Measurements from ENCODE around the gene SIKE1.
"Not testable (repeated sequence)": the region's sequence is repeated elsewhere in the genome, so short reads cannot be mapped to it uniquely, and the experiment has no call there.

Gene SIKE1

DNA sequence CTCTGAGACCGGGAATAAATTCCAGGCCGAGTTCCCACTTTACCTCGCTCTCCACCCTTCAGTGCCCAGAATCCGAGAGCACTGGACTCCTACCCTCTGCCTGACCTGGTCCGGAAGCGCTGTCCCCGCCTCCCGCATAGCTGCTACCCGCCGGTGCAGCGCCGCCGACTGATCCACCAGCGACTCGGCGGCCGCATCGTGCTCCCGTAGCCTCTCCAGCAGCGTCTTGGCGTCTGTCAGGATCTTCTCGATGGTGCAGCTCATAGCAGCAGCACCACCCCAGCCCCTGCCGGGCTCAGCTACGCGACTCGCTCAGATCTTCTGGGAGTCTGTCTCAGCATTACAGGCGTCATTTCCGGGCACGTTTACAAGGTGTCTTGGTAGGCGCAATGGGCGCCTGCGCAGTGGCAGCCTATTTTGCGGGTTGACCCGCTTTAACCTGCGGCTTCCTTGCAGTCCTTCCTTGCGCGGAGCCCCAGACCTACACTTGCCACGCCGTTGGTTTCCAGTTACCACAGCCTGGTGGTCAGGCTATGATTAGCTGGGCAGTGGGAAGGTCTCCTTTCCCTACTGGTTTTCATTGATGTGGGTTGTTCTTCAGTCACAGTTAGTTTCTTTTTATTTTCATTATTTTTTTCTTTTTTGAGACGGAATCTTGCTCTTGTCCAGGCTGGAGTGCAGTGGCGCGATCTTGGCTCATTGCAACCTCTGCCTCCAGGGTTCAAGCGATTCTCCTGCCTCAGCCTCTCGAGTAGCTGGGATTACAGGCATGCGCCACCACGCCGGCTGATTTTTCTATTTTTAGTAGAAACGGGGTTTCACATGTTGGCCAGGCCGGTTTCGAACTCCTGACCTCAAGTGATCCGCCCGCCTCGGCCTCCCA is at the start of gene SIKE1:
SIKE1 (minus strand) TSS at position 342 of the 883 bp plus-strand sequence; CDS start at position 264, 78 bp downstream.
- DNase-seq: peak; percentile 91

DNA sequence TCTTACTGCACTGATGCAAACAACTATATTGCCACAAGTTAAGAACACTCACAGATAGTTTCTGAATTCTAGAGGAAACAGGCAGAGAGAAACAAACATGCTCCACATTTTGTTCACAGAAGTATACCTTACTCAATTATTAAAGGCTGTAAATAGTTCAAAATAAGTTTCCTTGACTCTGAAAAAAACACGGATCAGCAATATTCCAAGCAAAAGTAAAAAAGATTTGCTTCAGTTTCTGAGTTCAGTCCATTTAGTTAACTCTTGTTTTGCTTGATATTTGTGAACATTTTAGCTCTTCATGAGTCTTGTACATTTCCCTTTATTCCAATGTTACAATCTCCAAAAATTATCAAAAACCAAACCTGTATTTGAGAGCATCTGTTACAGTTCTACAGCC is 49.6 kb upstream of the SIKE1 start:
- not testable (repeated sequence) for DNase-seq

DNA sequence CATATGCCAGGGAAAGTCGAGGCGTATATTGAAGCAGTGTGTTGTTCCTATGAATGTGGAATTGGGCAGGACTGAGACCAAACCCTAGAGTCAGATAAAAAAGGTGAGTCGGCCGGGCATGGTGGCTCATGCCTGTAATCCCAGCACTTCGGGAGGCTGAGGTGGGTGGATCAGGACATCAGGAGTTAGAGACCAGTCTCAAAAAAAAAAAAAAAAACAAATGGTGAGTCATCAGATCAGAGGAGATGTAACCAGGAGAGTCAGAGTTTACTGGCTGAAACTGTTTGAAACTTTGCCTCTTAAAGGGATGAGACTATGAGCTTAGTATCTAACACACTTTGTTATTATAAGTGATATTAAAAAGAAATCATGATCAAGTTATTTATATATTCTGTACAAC is 47.8 kb upstream of the SIKE1 start:
- DNase-seq: no peak

DNA sequence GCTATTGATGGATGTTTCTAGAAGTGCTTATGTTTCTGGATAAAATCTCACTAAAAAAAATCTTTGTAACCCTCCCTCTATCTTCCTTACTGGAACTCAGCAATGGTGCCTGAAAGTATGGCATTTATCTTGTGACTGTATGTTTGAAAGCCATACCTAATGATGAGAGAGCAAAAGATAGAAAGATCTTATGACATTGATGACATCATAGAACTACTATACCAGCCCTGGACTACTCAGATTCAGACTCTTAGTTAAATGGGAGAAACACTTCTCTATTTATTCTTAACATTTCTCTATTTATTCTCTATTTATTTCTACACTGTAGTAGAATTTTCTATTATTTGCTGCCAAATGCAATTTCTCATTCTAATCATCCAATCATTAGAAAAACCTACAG is 41.5 kb upstream of the SIKE1 start:
- DNase-seq: no peak

DNA sequence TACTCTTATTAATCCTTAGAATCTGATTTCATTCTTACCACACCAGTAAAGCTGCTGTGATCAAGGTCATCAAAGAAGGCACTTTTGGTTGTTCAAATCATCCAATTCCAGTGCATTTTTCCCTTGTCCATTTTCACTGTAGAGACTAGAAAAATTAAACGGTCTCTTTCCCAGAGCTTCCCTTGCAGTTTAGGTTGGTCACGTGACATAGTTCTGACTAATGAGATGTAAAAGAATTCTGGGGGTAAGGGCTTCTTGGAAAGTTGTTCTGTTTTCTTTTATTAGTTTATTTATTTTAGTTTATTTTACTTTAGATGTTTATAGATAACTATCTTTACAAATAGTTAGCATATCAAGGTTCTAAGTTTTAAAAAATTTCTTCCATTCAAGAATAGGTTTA is 39.9 kb upstream of the SIKE1 start:
- DNase-seq: no peak

DNA sequence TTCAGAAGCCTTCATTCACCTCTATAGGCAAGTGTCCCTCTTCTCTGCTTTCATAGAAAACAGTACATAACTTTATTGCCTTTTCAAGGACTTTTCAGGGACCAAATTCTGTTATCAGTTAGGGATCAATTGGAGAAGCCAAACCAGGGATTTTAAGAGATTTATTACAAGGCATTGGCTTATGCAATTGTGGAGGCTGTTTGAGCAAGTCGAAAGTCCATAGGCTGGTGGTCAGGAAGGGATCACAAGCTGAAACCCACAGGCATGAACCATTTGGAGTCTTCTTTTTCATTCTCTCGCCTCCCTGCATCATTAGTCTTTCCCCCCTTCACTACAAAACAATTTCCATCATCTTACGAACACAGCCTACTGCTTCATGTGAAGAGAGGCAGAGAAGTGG is 39.4 kb upstream of the SIKE1 start:
- no peak for DNase-seq

DNA sequence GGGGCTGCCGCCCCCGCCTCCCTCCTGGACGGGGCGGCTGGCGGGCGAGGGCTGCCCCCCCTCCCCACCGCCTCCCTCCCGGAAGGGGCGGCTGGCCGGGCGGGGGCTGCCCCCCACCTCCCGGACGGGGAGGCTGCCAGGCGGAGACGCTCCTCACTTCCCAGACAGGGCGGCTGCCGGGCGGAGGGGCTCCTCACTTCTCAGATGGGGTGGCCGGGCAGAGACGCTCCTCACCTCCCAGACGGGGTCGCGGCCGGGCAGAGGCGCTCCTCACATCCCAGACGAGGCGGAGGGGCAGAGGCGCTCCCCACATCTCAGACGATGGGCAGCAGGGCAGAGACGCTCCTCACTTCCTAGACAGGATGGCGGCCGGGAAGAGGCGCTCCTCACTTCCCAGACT is 24.0 kb upstream of the SIKE1 start:
- DNase-seq: not testable (repeated sequence)

DNA sequence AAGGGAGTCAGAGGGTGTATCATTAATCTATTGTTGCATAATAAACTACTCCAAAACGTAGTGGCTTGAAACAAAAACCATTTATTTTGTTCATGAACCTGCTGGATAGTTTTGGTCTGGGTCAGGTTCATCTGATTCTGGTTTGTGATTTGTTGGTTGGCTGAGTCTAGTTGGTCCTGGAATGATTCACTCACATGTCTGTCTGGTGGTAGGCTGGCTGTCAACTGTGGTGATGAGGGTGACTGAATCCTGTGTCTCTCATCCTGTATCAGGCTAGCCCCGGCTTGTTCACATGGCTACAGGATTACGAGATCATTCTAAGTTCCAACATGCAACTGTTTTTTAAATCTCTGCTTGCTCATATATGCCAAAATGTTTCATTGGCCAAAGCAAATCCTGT is 22.5 kb upstream of the SIKE1 start:
- DNase-seq: no peak

DNA sequence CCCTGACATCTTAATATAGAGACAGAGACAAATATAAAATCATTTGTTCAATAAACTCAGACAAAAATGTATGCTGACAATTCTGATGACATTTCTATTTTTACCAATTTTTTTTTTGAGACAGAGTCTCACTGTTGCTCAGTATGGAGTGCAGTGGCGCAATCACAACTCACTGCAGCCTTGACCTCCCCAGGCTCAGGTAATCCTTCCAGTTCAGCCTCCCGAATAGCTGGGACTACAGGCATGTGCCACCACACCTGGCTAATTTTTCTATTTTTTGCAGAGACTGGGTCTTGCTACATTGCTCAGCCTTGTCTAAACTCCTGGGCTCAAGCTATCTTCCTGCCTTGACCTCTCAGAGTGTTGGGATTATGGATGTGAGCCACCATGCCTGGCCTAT is 13.6 kb upstream of the SIKE1 start:
- DNase-seq: no peak

DNA sequence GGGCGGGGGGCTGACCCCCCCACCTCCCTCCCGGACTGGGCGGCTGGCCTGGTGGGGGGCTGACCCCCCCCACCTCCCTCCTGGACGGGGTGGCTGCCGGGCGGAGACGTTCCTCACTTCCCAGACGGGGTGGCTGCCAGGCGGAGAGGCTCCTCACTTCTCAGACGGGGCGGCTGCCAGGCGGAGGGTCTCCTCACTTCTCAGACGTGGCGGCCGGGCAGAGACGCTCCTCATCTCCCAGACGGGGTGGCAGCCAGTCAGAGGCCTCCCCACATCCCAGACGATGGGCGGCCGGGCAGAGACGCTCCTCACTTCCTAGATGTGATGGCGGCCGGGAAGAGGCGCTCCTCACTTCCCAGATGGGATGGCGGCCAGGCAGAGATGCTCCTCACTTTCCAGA is 10.1 kb upstream of the SIKE1 start:
- DNase-seq: not testable (repeated sequence)

DNA sequence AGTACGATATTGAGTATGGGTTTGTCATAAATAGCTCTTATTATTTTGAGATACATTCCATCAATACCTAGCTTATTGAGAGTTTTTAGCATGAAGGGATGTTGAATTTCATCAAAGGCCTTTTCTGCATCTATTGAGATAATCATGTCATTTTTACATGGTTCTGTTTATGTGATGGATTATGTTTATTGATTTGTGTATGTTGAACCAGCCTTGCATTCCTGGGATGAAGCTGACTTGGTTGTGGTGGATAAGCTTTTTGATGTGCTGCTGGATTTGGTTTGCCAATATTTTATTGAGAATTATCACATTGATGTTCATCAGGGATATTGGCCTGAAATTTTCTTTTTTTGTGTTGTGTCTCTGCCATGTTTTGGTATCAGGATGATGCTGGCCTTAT is 6.0 kb upstream of the SIKE1 start:
- DNase-seq: not testable (repeated sequence)

DNA sequence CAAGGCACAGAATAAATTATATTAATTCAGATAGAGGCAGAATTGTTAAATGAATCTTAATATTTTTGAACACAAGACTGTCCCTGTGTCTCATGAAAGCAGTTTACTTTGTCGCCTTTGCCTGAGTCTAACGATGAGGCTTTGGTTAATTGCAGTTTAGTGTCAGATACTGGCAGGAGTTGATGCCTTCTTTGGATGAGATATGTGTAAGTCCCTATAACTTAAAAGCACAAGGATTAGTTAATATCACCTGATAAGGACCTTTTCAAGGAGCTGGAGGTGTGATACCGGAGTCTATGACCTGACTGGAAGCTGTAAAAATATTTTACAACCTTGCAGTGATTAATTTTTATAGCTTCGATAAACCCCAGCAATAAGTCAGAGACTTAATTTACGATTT is 2.0 kb upstream of the SIKE1 start:
- no peak for DNase-seq

DNA sequence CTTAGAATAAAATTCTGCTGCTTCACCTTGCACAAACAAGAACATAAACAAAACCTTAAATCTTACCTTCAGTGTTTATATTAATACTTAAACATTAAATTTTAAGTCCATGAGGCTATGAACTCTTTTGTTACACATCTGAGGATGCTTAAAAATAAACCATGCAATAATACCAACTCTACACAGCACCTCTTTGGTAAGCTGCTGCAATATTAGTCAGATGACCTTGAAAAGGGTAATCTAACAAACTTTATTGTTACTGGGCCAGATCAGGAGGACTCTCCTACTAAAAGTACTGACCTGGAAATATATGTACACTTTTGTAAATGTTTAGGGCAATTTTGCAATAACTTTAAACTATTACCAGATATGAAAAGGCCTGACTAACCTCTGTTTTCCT is 763 bp downstream of the SIKE1 start:
- DNase-seq: no peak

DNA sequence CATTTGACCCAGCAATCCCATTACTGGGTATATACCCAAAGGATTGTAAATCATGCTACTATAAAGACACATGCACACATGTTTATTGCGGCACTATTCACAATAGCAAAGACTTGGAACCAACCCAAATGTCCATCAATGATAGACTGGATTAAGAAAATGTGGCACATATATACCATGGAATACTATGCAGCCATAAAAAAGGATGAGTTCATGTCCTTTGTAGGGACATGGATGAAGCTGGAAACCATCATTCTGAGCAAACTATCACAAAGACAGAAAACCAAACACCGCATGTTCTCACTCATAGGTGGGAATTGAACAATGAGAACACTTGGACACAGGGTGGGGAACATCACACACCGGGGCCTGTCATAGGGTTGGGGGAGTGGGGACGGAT is 3.8 kb downstream of the SIKE1 start:
- not testable (repeated sequence) for DNase-seq

DNA sequence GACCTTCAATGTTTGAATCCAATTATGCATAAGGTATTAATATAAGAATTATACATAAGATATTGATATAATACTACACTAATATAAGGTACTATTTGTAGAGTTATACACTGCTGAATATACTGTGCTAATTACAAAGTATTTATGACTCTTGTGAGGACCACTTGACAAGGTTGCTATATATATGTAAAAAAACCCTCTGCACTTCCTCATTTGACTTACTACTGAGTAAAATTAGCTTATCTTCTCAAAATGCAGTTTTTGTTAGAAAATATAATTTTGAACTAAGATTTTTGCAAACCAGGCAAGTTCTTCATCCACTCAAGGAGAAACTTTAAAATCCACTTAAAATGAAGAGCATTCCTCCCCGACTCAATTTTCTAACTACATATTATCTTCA is 8.5 kb downstream of the SIKE1 start:
- DNase-seq: no peak

DNA sequence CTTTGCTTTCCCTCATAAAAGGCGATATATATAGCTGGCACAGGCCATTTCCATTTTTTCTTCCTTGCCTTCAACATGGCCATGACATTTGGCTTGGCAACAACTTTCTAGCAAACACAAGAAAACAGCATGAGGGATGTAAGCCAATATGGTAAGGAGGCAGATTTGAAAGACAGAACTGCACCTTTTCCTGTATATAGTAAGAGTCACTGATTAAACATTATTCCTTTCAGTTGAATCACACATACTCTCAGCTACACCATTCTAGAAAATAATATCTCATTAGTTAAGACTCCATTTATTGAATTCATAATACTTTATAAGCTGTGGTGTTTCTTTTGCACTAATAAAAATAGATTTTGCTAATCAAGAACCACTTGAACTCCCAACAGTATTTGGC is 9.5 kb downstream of the SIKE1 start:
- no peak for DNase-seq

DNA sequence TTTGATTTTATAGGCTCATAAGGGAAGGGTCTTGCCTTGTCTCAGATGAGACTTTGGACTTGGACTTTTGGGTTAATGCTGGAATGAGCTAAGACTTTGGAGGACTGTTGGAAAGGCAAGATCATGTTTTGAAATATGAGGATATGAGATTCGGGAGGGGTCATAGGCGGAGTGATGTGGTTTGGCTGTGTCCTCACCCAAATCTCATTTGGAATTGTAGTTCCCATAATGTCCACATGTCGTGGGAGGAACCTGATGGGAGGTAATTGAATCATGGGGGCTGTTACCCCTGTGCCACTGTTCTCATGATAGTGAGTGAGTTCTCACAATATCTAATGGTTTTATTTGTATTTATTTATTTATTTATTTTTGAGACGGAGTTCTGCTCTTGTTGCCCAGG is 15.8 kb downstream of the SIKE1 start:
- DNase-seq: no peak

DNA sequence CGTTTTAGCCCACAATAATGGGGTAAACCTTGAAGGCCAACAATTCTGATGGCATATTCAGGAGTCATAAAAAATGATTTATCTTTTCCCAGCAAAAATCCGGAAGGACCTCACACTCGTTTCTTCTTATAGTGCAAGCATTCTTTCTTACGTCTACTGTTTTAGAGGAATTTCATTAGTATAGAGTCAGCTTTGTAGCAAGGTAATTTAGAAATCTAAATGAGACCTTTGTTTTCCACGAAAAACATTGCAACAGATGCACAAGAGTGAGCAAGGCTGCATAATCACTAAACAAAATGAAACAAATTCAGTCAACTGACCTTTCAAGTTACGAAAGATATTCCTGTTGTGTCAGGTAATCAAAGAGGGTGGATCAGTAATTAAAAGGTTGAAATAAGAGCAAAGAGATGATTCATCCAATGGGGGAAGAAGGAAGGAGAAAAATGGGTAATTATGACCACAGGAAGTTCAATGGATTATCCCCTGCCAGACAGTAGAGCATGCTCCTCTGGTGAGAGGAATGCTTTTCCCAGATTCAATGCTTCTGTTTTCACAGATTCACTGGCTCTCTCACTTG is 22.1 kb downstream of the SIKE1 start:
- DNase-seq: peak; percentile 4

DNA sequence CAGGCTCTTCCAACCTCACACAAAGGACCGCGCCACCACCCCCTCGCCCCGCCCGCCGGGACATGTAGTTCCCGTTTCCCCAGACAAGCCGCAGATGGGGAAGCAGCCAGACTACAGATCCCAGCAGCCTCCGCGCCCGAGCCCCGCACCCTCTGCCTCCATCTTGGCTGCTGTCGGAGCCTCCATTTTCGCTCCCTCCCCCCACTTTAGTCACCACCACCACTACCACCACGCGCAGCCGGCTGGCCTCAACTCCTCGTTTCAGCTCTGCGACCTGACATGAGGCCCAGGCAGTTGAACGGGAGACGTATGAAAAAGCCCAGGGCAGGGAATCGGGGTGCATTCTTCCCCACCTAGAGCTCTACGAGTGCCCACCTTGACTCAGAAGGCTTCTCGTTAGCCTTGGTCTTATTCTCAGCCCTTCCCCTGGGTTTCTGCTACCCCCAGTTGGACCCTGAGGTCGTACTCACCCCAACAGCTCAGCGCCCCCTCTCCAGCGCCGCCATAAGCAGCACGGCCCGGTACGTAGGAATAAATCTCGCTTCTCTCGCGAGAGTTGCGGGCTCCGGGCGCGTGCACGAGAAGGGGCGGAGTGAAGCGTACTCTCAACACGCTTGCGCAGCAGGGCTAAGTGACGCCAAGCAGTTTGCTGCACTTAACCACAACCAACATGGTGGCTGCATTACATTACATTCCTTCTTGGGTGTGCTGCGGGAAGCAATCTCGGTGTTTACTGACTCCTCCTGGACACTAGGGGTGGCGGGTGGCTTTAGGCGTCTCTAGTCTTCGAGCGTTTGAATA is 22.8 kb downstream of the SIKE1 start, which contains the start of gene CSDE1:
CSDE1 (minus strand) TSS at position 530 of the 801 bp plus-strand sequence. CDS start 18,094 bp downstream, outside the sequence.
- peak; percentile 98 for DNase-seq

DNA sequence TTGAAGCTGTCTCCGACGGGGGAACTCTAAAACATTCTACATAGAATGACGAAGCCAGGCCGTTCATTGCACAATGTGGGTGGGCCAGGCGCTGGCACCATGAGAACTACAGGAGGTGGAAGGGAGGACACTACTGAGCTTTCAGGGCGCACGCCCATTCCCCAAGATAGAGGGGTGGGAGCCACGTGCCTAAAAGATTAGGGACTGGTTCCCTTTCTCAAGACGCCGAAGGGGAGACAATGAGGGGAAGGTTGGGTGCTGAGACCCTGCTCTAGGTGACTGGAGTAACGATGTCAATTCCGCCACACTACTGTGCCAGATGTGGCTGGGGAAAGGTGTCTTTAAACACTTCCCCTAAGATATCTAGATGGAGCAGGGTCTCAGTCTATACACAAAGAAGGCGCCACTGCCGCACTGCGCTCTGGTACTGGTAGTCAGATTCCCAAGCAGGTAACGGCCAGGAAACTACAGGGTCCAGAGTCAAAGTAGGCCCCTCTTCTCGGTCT is 23.5 kb downstream of the SIKE1 start:
- peak; percentile 21 for DNase-seq

DNA sequence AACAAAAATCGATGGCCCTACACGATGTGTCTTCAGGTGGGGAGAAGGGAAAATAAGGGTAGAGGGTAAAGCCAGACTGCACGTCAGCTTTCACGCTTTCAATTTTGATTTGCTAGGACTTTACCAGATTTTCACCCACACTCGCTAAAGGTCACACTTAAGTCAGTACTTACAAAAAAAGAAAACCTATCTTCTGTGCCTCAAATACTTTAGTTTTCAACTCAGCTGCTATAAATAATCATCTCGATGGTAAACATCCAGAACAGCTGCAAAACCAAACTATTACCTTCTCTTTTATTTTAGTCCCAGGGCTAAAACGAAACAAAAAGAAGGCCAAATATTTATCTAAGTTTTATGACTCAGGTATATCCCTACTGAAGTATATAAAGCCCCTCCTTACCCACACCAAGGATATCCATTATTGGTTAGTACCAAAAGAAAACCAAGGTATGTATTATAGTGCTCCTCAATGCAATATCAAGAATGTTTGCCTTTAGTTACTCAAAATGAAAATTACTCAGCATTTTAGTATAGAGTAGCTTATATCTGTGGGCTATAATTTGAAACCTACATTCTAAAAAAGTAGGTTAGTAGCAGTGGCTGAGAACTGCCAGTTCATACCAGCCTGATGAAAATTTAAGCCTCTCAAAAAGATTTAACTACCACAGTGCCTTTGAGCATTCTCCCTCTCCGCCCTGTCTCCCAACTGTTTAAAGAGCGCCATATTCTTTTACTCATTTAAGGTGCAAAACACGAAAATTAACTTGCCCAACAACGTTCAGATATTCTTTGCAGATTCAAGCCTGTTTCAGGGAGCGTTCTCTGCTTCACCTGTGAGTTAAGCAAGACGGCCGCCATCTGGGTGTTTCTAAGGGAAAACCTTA is 24.2 kb downstream of the SIKE1 start:
- no peak for DNase-seq

Measured in NCI-H1694 treated with DMSO at 0.1 percent for 48 hours (cell line).